ENCODE results near the gene RAB32. TPM values are rescaled to one million over a fixed set of nuclear protein-coding genes. Genes with fewer than 3 reads are reported as not detected.

RAB32 gene
- total RNA-seq, 1 donor from 2014 or later: 4.3 TPM

DNA sequence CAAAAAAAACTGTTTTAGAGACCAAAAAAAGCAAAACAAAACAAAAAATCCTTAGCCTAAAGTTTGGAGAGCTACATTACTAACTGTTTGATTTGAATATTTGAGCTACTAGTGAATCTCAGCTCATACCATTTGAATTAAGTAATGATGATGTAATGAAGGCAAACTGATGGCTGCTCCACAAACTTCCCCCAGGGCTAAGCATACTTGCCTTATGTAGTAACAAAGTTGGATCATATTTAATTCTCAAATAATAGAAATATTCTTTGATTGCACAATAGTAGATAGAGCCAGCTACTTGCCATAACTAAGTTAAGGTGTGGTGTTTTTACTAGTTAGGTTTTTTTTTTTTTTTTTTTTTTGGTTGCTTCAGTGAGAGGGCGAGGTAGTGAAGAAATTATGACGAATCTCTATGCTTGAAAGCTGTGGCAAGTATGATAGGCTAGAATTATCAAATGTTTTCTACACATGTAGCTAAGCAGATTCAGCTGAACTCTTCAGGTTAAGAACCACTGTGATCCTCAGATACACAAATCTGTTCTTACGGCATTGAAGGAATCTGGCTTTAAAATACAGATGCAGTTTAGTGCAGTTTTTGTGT lies 2.9 kb downstream of the RAB32 start:
- TF ChIP-seq EZH2 (IDR thresholded peaks at IDR 0.05) (no peak), CTCF (IDR thresholded peaks at IDR 0.05) (no peak), EZH2phosphoT487 (IDR thresholded peaks at IDR 0.05) (no peak)
- H3K79me2 ChIP-seq (ENCODE audit: low read depth): peaks cover 6% of the 10 kb centered on the region
- Mint-ChIP-seq H3K4me3 (no peak overlapping the region), H3K4me1 (peaks cover 33% of the 10 kb centered on the region), H3K27me3 (ENCODE audit: insufficient read depth, low read depth) (peaks cover 6% of the 10 kb centered on the region), H3K36me3 (peaks cover 12% of the 10 kb centered on the region), H3K9me3 (peaks cover 2% of the 10 kb centered on the region), H3K27ac (no peak overlapping the region)
- H3F3A ChIP-seq (ENCODE audit: low read depth): no peaks in the 10 kb centered on the region
- no peak overlapping the region for H3K4me2 ChIP-seq
- H3K9me3 ChIP-seq (ENCODE audit: low read depth): no peaks in the 10 kb centered on the region
- H2AFZ ChIP-seq (replicated peaks): no peak overlapping the region
- H4K20me1 ChIP-seq (ENCODE audit: low read depth): no peaks in the 10 kb centered on the region
- H3K27me3 ChIP-seq: no peaks in the 10 kb centered on the region
- H3K27ac ChIP-seq: no peak overlapping the region
- H3K9ac ChIP-seq: no peak overlapping the region
- DNase-seq (ENCODE audit: low spot score): no peak
- H3K36me3 ChIP-seq: no peaks in the 10 kb centered on the region
- H3K4me3 ChIP-seq: no peak overlapping the region
- H3K4me1 ChIP-seq: no peaks in the 10 kb centered on the region

DNA sequence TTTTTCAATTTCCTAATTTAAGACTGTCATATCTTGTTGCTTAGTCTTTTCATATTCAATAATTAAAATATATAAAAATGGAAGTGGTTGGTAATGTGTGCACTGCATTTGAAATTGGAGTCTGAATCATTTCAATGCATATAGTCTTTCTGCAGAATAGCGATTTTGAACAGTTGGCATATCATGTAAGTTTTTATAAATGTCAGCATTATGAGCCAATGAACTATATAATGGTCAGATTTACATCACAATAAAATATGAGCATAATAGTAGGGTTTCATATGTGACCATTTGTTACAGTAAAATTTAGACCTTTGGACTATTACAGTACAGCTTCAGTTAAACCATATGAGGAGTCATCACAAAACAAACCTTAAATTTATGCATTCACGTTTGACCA lies 4.3 kb downstream of the RAB32 start:
- H3K27me3 ChIP-seq: no peaks in the 10 kb centered on the region
- no peaks in the 10 kb centered on the region for H3K9me3 ChIP-seq (ENCODE audit: low read depth)
- H3K9ac ChIP-seq: no peak overlapping the region
- Mint-ChIP-seq H3K36me3 (peaks cover 14% of the 10 kb centered on the region), H3K27me3 (ENCODE audit: insufficient read depth, low read depth) (peaks cover 4% of the 10 kb centered on the region), H3K9me3 (no peaks in the 10 kb centered on the region), H3K27ac (no peak overlapping the region), H3K4me3 (no peak overlapping the region), H3K4me1 (peaks cover 30% of the 10 kb centered on the region)
- H3K79me2 ChIP-seq (ENCODE audit: low read depth): peaks cover 6% of the 10 kb centered on the region
- H4K20me1 ChIP-seq (ENCODE audit: low read depth): no peaks in the 10 kb centered on the region
- no peaks in the 10 kb centered on the region for H3K36me3 ChIP-seq
- no peak for DNase-seq (ENCODE audit: low spot score)
- H3K4me2 ChIP-seq: no peak overlapping the region
- H3K27ac ChIP-seq: no peak overlapping the region
- no peak overlapping the region for H3K4me3 ChIP-seq
- TF ChIP-seq CTCF (IDR thresholded peaks at IDR 0.05) (no peak), EZH2 (IDR thresholded peaks at IDR 0.05) (no peak), EZH2phosphoT487 (IDR thresholded peaks at IDR 0.05) (no peak)
- no peaks in the 10 kb centered on the region for H3F3A ChIP-seq (ENCODE audit: low read depth)
- no peaks in the 10 kb centered on the region for H3K4me1 ChIP-seq
- H2AFZ ChIP-seq (replicated peaks): no peak overlapping the region

DNA sequence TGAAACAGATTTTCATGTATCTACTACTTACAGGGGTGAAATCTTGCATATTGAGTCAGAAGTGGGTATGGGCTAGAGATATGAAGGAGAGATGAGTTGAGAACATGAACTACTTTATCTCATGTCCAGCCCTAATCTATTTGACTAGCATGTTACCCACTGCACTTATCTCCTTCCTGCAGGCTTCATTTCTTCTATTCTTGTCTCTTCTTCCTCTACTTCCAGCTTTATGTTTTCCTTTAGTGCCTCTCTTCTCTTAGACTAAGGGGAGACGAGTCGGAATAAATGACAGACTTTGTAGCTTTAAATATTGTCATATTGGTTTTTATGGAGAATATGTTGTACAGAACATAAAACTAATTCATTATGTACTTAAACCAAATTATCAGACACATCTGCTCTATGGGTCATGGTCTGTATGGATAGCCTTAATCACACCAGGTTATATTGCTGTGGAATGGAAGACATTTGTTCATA lies 5.3 kb downstream of the RAB32 start:
- Histone ChIP-seq H3K4me2 (no peak overlapping the region), H3K27ac (no peak overlapping the region), H3F3A (ENCODE audit: low read depth) (no peaks in the 10 kb centered on the region), H4K20me1 (ENCODE audit: low read depth) (no peaks in the 10 kb centered on the region), H3K9me3 (ENCODE audit: low read depth) (no peaks in the 10 kb centered on the region), H3K4me1 (no peaks in the 10 kb centered on the region), H3K36me3 (no peaks in the 10 kb centered on the region), H3K27me3 (no peaks in the 10 kb centered on the region), H3K9ac (no peak overlapping the region), H3K79me2 (ENCODE audit: low read depth) (peaks cover 6% of the 10 kb centered on the region), H2AFZ (replicated peaks) (no peak overlapping the region), H3K4me3 (no peak overlapping the region)
- TF ChIP-seq EZH2phosphoT487 (IDR thresholded peaks at IDR 0.05) (no peak), CTCF (IDR thresholded peaks at IDR 0.05) (no peak), EZH2 (IDR thresholded peaks at IDR 0.05) (no peak)
- H3K9me3 Mint-ChIP-seq: no peaks in the 10 kb centered on the region
- H3K27me3 Mint-ChIP-seq (ENCODE audit: insufficient read depth, low read depth): peaks cover 3% of the 10 kb centered on the region
- H3K27ac Mint-ChIP-seq: no peak overlapping the region
- peaks cover 28% of the 10 kb centered on the region for H3K4me1 Mint-ChIP-seq
- H3K4me3 Mint-ChIP-seq: no peak overlapping the region
- no peak for DNase-seq (ENCODE audit: low spot score)
- H3K36me3 Mint-ChIP-seq: peaks cover 16% of the 10 kb centered on the region
